ENCODE data around the gene SMAP2.

- TF ChIP-seq, protein P1, sequence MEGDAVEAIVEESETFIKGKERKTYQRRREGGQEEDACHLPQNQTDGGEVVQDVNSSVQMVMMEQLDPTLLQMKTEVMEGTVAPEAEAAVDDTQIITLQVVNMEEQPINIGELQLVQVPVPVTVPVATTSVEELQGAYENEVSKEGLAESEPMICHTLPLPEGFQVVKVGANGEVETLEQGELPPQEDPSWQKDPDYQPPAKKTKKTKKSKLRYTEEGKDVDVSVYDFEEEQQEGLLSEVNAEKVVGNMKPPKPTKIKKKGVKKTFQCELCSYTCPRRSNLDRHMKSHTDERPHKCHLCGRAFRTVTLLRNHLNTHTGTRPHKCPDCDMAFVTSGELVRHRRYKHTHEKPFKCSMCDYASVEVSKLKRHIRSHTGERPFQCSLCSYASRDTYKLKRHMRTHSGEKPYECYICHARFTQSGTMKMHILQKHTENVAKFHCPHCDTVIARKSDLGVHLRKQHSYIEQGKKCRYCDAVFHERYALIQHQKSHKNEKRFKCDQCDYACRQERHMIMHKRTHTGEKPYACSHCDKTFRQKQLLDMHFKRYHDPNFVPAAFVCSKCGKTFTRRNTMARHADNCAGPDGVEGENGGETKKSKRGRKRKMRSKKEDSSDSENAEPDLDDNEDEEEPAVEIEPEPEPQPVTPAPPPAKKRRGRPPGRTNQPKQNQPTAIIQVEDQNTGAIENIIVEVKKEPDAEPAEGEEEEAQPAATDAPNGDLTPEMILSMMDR (tag by site-specific recombination; IDR thresholded peaks at IDR 0.05), result no peak
- TF ChIP-seq ZNF214 (tag by site-specific recombination; IDR thresholded peaks at IDR 0.05; ENCODE audit: borderline replicate concordance), result no peak
- TF ChIP-seq, protein P2, sequence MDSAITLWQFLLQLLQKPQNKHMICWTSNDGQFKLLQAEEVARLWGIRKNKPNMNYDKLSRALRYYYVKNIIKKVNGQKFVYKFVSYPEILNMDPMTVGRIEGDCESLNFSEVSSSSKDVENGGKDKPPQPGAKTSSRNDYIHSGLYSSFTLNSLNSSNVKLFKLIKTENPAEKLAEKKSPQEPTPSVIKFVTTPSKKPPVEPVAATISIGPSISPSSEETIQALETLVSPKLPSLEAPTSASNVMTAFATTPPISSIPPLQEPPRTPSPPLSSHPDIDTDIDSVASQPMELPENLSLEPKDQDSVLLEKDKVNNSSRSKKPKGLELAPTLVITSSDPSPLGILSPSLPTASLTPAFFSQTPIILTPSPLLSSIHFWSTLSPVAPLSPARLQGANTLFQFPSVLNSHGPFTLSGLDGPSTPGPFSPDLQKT (IDR thresholded peaks at IDR 0.05; ENCODE audit: borderline replicate concordance, low read depth, low read length), result no peak
- TF ChIP-seq ZNF704 (tag by site-specific recombination; IDR thresholded peaks at IDR 0.05), result no peak
- TF ChIP-seq ZNF549 (tag by site-specific recombination; IDR thresholded peaks at IDR 0.05), result no peak
- no peak for TF ChIP-seq PATZ1 (tag by site-specific recombination; IDR thresholded peaks at IDR 0.05)
- TF ChIP-seq PRDM2 (tag by site-specific recombination; IDR thresholded peaks at IDR 0.05; ENCODE audit: borderline replicate concordance), result no peak
- TF ChIP-seq ZSCAN4 (tag by site-specific recombination; IDR thresholded peaks at IDR 0.05), result no peak
- TF ChIP-seq ZNF24 (tag by site-specific recombination; IDR thresholded peaks at IDR 0.05), result no peak
- no peak for TF ChIP-seq ZBTB1 (tag by site-specific recombination; IDR thresholded peaks at IDR 0.05)
- TF ChIP-seq MZF1 (tag by site-specific recombination; IDR thresholded peaks at IDR 0.05; ENCODE audit: borderline replicate concordance), result no peak
- no peak for TF ChIP-seq ZNF114 (tag by site-specific recombination; IDR thresholded peaks at IDR 0.05)
- TF ChIP-seq, protein P3, sequence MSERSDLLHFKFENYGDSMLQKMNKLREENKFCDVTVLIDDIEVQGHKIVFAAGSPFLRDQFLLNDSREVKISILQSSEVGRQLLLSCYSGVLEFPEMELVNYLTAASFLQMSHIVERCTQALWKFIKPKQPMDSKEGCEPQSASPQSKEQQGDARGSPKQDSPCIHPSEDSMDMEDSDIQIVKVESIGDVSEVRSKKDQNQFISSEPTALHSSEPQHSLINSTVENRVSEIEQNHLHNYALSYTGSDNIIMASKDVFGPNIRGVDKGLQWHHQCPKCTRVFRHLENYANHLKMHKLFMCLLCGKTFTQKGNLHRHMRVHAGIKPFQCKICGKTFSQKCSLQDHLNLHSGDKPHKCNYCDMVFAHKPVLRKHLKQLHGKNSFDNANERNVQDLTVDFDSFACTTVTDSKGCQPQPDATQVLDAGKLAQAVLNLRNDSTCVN (tag by site-specific recombination; optimal IDR thresholded peaks at IDR 0.05), result no peak
Observed at GRCh38 chr1:40394491-40395172, 21.1 kb downstream of the SMAP2 start.
